Stimulated activated CD4-positive, alpha-beta T cell treated with anti-CD3 and anti-CD28 coated beads, TNF-alpha, amount 100 ng/mL, for 48 hours (primary cell): ENCODE measurements around the gene BAHD1.
A peak's percentile ranks its signal among the peaks of the same experiment; 100 is the strongest.

ENCODE experiments used
- DNase-seq, 3 donors: peaks; one replicate each; pipeline ENCODE4 v3.0.0-alpha.2; 2020; ENCODE audit warnings: low read depth in 3 of 3

The BAHD1 gene

GRCh38 chr15:40440743-40441564, at the start of gene BAHD1:
Gene BAHD1 (plus strand): TSS chr15:40440953. CDS start chr15:40458465, 17,512 bp downstream.
- DNase-seq: peak; percentile 89 to 96 (median 94)

DNA sequence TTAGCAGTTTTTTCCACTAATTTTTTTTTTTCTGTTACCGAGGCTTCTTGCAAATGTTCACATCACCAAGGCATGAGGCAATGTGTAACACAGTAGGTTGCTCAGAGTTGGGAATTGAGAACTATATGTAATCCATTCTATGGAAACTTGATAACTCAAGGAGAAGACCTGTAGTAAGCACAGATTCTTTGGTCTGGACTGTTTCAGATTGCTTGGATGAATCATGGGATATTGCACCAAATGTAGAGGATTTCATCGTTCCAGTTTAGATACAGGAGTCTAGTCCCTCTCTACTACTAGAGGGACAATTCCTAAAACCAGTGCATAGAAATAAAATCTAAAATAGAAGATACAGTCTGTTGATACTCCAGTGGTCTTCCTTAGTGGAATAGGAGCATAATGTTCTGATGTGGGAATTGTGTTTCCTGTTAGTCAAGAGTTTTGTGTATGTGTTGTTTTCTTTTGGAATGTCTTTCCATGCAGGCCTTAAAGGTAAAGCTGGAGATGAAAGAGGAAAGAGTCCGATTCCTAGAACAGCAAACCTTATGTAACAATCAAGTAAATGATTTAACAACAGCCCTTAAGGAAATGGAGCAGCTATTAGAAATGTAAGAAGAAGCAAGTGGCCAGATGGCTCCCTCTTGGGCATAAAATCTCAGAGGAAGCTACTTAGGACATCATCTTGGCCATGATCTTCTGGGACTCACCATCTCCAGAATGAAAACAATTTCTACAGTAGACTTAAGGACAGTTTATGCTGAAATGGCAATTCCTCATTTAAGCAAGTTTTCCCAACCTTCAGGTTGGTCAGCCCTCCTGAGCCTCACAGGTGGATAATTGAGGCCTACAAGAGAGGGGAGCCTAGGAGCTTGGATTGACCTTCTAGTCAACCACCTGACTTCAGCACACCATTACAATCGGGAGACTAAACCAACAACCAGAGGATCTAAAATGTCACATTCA, 47.5 kb upstream of the BAHD1 start:
- no peak for DNase-seq

DNA sequence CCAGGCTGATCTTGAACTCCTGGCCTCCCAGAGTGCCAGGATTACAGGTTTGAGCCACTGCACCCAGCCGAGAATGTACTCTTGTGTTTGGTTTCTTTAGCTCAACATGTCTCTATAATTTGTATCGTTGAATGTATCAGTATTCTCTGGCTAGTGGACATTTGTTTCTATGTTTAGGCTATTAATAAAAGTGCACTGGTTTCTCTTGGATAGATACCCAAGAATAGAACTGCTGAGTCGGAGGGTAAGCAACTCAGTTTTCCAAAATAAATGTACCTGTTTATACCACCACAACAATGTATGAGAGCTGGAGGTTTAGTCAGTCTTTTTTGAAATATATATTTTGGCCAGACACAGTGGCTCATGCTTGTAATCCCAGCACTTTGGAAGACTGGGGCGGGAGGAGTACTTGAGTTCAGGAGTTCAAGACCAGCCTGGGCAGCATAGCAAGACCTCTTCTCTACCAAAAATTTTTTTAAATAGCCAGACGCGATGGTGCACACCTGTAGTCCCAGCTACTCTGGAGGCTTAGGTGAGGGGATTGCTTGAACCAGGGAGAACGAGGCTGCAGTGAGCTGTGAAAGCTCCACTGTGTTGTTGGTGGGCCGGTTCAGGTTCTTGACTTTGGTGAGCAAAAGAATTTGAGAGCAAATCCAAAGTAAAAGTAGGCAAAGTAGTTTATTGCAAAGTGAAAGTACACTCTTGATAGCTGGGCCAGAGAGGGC, 42.9 kb upstream of the BAHD1 start:
- DNase-seq: no peak

DNA sequence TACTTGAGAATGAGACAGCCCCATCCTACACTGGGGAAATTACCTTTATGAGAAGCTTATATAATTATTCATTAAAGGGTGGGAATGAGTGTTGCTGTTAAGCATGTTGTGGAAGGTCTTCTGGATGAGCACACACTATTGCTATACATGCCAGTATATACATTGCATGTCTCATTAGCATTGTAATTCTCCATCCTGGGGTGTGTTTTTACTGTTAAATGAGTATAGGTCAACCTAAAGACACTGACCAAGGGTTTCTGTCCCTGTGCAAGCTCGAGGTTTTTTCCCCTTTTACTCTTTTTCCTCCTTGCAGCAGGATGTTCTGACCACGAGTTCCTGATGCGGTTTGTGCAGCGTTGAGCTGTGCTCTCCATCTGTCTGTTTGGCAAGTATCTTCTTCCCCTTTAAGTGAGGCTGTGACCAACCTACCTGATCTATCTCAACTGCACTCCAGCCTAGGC, 42.3 kb upstream of the BAHD1 start:
- no peak for DNase-seq

DNA sequence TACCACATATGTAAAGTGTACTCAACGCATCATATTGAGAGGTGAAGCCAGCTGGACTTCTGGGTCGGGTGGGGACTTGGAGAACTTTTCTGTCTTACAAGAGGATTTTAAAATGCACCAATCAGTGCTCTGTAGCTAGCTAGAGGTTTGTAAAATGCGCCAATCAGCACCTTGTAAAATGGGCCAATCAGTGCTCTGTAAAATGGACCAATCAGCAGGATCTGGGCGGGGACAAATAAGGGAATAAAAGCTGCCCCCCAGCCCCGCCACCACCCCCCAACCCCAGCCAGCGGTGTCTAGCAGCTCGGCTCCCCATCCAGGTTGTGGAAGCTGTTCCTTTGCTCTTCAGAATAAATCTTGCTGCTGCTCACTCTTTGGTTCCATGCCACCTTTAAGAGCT, 41.4 kb upstream of the BAHD1 start:
- no peak for DNase-seq

DNA sequence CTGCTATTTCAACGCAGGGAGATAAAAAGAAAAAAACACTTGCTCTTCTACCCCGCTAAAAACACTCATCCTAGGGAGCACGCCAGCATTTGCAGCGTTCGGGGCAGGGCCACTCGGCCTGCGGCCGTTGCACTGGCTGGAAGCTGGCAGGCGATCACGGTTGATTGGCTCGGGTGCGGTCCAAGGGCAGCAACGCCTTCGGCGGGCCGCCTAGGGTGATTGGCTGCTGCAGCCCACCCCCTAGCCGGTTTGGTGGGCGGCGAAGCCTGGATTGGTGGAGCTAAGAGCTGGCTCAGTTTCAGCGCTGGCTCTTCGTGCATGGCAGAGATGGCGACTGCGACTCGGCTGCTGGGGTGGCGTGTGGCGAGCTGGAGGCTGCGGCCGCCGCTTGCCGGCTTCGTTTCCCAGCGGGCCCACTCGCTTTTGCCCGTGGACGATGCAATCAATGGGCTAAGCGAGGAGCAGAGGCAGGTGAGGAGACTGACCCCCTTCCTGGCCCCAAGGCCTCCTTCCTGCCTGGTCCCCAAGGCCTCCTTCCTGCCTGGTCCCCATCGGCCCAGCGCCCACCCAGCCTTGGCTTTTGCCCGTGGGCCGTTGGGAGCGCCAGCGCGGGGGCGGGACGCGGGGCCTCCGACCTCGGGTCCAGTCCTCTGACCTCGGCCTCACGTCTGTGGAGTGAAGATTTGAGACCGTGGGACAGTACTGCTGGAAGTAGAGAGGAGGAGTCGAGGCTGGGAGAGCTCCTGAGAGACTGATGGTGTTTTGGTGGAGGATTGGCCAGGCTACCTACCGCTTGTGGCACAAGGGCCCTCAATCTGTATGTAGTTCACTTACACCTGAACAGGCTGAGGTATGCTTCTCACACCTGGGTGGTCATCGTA, 35.0 kb upstream of the BAHD1 start, which contains the start of gene IVD:
TSS of gene IVD (plus strand) at position 295 of the 881 bp plus-strand sequence. CDS start at position 328, 33 bp downstream.
- peak; percentile 85 to 89 (median 86) for DNase-seq

DNA sequence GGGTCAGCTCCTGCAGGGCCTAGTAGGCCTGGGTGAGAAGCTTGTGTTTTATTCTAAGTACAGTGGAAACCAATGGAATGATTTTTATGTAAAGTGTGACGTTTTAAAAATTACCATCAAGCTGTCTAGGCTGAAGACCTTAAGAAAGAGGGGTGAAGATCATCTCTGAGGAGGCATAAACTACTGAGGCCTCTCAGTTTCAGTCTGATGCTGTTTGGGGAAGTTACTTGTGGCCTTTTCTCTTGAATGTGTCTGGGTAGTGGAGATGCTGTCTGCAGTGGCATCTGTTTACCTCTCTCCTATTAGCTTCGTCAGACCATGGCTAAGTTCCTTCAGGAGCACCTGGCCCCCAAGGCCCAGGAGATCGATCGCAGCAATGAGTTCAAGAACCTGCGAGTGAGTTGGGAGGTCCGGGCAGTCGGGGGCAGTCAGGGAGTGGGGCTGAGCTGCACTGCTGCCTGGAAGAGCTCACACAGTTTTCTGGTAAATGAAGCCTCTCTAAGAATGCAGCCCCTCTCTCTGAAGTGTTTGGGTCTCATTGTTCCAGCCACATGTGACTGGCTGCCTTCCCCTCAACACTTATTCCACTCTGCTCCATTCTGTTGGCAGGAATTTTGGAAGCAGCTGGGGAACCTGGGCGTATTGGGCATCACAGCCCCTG, 33.3 kb upstream of the BAHD1 start:
- no peak for DNase-seq

GRCh38 chr15:40409366-40409765, 31.4 kb upstream of the BAHD1 start:
- DNase-seq: no peak

DNA sequence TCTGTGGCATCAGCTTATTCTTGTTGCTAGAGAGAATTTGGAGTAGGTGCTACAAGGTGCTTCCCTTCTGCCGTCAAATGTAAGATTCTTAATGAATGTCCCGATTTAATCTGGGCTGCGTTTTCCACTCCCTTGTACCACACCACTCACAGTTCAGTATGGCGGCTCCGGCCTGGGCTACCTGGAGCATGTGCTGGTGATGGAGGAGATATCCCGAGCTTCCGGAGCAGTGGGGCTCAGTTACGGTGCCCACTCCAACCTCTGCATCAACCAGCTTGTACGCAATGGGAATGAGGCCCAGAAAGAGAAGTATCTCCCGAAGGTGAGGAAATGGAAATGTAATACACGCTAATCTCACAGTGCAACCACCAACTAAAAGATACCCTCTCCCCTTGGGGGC, 30.3 kb upstream of the BAHD1 start:
- no peak for DNase-seq

DNA sequence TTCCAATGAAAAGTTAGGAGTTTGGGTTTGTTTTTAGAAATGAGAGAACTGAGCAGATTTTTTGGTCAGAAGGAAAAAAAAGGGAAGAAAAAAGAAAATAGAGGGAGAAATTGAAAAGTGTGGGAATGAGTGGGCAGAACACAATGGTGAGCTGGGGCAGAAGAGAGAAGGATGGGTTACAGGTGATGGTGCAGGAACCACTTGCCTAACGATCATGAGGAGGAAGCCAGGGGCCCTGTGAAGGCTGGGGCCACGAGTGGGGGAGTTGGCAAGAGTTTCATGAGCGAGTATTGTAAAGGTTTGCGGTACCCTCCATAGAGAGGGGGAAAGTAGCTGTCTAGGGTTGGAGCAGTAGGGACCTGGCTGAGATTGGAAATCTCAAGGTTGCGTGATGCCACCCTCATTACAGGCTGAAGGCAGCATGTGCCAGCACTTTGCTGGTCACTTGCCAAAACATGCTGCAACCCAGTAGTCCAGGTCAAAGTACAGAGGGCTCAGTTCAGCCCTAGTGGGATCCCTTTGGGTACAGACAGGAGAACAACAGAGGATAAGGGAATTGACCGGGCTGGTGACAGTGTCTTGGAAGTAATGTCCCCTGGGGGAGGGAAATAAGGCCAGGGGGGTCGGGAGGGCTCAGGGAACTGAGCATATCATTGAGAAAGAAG, 28.5 kb upstream of the BAHD1 start:
- no peak for DNase-seq

GRCh38 chr15:40413036-40413435, 27.7 kb upstream of the BAHD1 start:
- DNase-seq: no peak

GRCh38 chr15:40414816-40415215, 25.9 kb upstream of the BAHD1 start:
- DNase-seq: no peak

- no peak for DNase-seq
Observed at GRCh38 chr15:40415226-40415625, 25.5 kb upstream of the BAHD1 start.

DNA sequence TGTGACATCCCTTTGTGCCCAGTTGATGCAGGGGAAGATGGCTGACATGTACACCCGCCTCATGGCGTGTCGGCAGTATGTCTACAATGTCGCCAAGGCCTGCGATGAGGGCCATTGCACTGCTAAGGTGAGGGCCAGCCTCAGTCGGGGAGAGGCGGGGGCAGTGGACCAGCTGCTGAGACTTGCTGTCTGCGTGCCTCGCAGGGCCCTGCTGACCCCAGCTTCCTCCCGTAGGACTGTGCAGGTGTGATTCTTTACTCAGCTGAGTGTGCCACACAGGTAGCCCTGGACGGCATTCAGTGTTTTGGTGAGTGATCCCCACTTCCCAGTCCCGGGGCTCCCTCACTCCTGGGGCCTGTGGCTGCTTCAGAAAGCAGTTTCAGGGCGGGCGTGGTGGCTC, 24.7 kb upstream of the BAHD1 start:
- no peak for DNase-seq

GRCh38 chr15:40418126-40418525, 22.6 kb upstream of the BAHD1 start:
- no peak for DNase-seq

DNA sequence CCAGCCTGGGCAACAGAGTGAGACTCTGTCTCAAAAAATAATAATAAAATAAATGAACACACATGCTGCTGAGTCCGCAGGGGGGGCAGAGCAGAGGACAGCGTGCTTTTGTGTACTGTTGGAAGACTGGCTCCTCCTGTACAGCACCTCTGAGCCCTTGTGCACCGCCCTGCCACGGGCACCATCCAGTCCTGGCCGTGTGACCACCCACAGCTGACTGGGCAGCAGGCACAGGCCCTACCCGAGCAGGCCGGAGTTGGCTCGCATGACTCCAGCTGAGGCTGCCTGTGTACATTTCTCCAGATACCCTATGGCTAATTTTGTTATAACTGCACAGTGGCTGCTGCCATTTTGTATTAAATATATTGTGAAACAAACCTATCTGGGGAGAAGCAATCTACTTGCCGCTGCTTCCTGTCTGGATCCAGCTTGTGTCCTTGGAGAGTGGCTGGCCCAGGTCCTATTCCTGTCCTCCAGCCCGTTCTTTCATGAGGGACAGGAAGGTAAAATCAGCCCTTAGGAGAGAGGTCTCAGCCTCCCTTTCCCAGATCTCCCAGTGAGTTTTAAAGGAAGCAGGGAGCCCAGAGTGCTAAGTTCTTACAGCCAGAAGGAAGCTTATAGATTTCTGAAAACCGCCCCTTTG, 20.6 kb upstream of the BAHD1 start:
- no peak for DNase-seq

GRCh38 chr15:40420793-40421192, 20.0 kb upstream of the BAHD1 start:
- no peak for DNase-seq

DNA sequence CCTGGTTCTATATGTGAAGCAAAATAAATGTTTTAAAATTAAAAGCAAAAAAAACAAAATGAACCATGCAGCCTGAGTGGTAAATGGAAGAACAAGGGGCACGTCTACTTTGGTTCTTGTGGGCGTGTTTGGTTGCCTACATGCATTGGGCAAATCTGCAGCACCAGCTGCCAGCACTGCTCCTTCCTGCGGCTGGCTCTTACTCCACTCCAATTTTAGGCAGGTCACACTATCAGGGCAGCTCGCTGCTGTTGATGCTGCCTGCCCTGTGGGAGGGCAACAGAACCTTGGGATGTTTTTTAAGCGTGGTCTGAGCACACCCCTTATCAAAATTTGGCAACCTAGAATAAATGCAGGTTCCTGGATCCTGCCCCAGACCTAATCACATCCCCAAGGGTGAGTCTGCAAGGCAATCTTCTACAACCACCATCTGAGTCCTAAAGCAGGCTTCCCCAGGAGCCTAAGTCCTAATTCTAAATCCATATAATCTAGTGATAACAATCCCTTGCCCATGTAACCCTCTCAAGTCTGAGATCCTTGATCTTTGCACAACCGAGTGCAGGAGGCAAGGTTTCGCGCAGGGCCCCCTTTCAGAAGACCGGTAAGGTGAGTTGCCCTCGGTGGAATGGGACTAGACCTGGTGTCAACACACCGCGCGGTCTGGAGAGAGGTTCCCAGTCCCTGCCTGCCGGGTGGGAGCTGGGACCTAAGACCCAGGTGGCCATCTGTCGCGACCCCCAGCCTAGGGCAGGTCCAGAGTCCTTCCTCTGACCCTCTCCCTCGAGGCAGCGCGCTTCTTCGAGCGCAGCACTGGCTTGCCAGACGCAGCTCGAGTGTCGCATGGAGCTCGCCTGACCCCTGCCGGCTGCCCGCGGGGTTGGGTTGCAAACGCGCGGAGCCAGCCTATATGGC, 19.3 kb upstream of the BAHD1 start:
- DNase-seq: peak; percentile 67 to 74 (median 70)
